Neuronal stem cell (in vitro differentiated cells): ENCODE results near the gene TNS1.

Experiments
- DNase-seq: peaks from one replicate; pipeline ENCODE4 v3.0.0-alpha.2; 2013; ENCODE audit warnings: low spot score
- H2AFZ ChIP-seq: one replicate; pipeline ENCODE4 v1.6.1; 2013; ENCODE audit warnings: mild to moderate bottlenecking, low read length, inconsistent platforms
- H2AK5ac ChIP-seq: 2 replicates; pipeline ENCODE4 v1.6.1; 2013; ENCODE audit warnings: low read depth, mild to moderate bottlenecking, inconsistent platforms, low read length, moderate library complexity, mixed read lengths
- H2BK120ac ChIP-seq: 2 replicates; pipeline ENCODE4 v1.6.1; 2013; ENCODE audit warnings: low read depth, mild to moderate bottlenecking, inconsistent platforms, low read length, moderate library complexity, mixed read lengths
- H2BK12ac ChIP-seq: one replicate; pipeline ENCODE4 v1.6.1; 2013; ENCODE audit warnings: low read length, inconsistent platforms
- H2BK15ac ChIP-seq: 2 replicates; pipeline ENCODE4 v1.6.1; 2013; ENCODE audit warnings: mild to moderate bottlenecking, low read length, inconsistent platforms, mixed read lengths
- H2BK5ac ChIP-seq: one replicate; pipeline ENCODE4 v1.6.1; 2013; ENCODE audit warnings: inconsistent platforms, mild to moderate bottlenecking, low read length, moderate library complexity
- H3K14ac ChIP-seq: one replicate; pipeline ENCODE4 v1.6.1; 2013; ENCODE audit warnings: low read length, inconsistent platforms
- H3K18ac ChIP-seq: 2 replicates; pipeline ENCODE4 v1.6.1; 2013; ENCODE audit warnings: low read length, inconsistent platforms
- H3K23ac ChIP-seq: 2 replicates; pipeline ENCODE4 v1.6.1; 2013; ENCODE audit warnings: low read depth, mild to moderate bottlenecking, mixed read lengths, low read length, inconsistent platforms; ENCODE audit not compliant: poor library complexity
- H3K27ac ChIP-seq: replicated peaks from 3 replicates; pipeline ENCODE4 v1.5.1; 2013; ENCODE audit warnings: low read length, inconsistent platforms
- H3K27me3 ChIP-seq, 3 experiments: 2 replicates each; pipeline ENCODE4 v1.6.1; 2013; ENCODE audit warnings: low read length in 3 of 3, mild to moderate bottlenecking in 2 of 3, inconsistent platforms in 1 of 3, low read depth in 1 of 3, mixed read lengths in 1 of 3, moderate library complexity in 1 of 3; ENCODE audit not compliant: control insufficient read depth in 3 of 3, insufficient read depth in 3 of 3
- H3K36me3 ChIP-seq, 2 donors: replicated peaks in 1 of 2; 2 replicates each; pipeline ENCODE4 v1.6.1; 2013; ENCODE audit warnings: low read length in 2 of 2; ENCODE audit not compliant: control insufficient read depth in 2 of 2, insufficient read depth in 2 of 2
- H3K4ac ChIP-seq: 2 replicates; pipeline ENCODE4 v1.6.1; 2013; ENCODE audit warnings: inconsistent platforms, mild to moderate bottlenecking, low read length, moderate library complexity
- H3K4me1 ChIP-seq, 2 donors: 1 replicate in 1 of 2; 2 replicates in 1 of 2; pipeline ENCODE4 v1.6.1; 2013; ENCODE audit warnings: low read length in 2 of 2, low read depth in 1 of 2; ENCODE audit not compliant: control insufficient read depth in 2 of 2, insufficient read depth in 1 of 2
- H3K4me2 ChIP-seq: one replicate; pipeline ENCODE4 v1.6.1; 2013; ENCODE audit warnings: mild to moderate bottlenecking, low read length, inconsistent platforms; ENCODE audit not compliant: insufficient read depth, poor library complexity, severe bottlenecking
- H3K4me3 ChIP-seq, 2 donors: 2 replicates each; pipeline ENCODE4 v1.5.1; 2013; ENCODE audit warnings: low read length in 2 of 2, mild to moderate bottlenecking in 2 of 2, inconsistent platforms in 1 of 2, moderate library complexity in 1 of 2
- H3K79me1 ChIP-seq: one replicate; pipeline ENCODE4 v1.6.1; 2013; ENCODE audit warnings: low read depth, mild to moderate bottlenecking, inconsistent platforms, low read length, moderate library complexity
- H3K9ac ChIP-seq: one replicate; pipeline ENCODE4 v1.6.1; 2013; ENCODE audit warnings: mild to moderate bottlenecking, low read depth, low read length, inconsistent platforms; ENCODE audit not compliant: poor library complexity
- H3K9me3 ChIP-seq, 2 donors: replicated peaks in 1 of 2; 2 replicates each; pipeline versions ENCODE3 to v1.6.1; 2013; ENCODE audit warnings: low read length in 2 of 2, mild to moderate bottlenecking in 2 of 2, inconsistent platforms in 1 of 2, low read depth in 1 of 2, mixed read lengths in 1 of 2, moderate library complexity in 1 of 2; ENCODE audit not compliant: control insufficient read depth in 2 of 2, insufficient read depth in 1 of 2
- H4K8ac ChIP-seq: one replicate; pipeline ENCODE4 v1.6.1; 2013; ENCODE audit warnings: low read depth, mild to moderate bottlenecking, inconsistent platforms, low read length, moderate library complexity
- H4K91ac ChIP-seq: one replicate; pipeline ENCODE4 v1.6.1; 2013; ENCODE audit warnings: low read length, low read depth, mild to moderate bottlenecking, inconsistent platforms; ENCODE audit not compliant: poor library complexity
- WGBS, 2 donors: extraction: QIAGEN DNeasy Blood & Tissue Kit; methylation state at CpG; one replicate each; pipeline ENCODE4 v1.1.7; 2013; ENCODE audit warnings: missing lambda C conversion rate in 2 of 2, mixed read lengths in 1 of 2; ENCODE audit not compliant: insufficient read length in 2 of 2, insufficient replicate concordance in 1 of 2; ENCODE audit errors: extremely low coverage in 2 of 2; 5-methylcytosine and 5-hydroxymethylcytosine counted together

TNS1 gene

GRCh38 chr2:217960351-217960750 is 42.4 kb downstream of the TNS1 start:
- no peaks in the 10 kb centered on the region for H3K27me3 ChIP-seq
- no peak overlapping the region for H3K9ac ChIP-seq
- no peak overlapping the region for H3K14ac ChIP-seq
- no peak overlapping the region for H2BK15ac ChIP-seq
- H3K4me1 ChIP-seq, result peaks cover 2 to 23% of the 10 kb centered on the region in 2 donors
- no peaks in the 10 kb centered on the region for H3K79me1 ChIP-seq
- H2BK5ac ChIP-seq, result no peak overlapping the region
- no CpG with 5 or more reads among the region's 4 CpGs for WGBS, 2 donors
- H3K4me3 ChIP-seq, result no peak overlapping the region
- no peaks in the 10 kb centered on the region for H3K9me3 ChIP-seq
- no peaks in the 10 kb centered on the region for H3K36me3 ChIP-seq
- H2BK12ac ChIP-seq, result peak overlapping the region; percentile 0
- H3K18ac ChIP-seq, result peak overlapping the region; percentile 76
- no peak overlapping the region for H3K4me2 ChIP-seq
- no peak overlapping the region for H4K8ac ChIP-seq
- no peak overlapping the region for H3K27ac ChIP-seq
- no peak overlapping the region for H3K23ac ChIP-seq
- no peak for DNase-seq
- no peak overlapping the region for H4K91ac ChIP-seq
- no peak overlapping the region for H3K4ac ChIP-seq
- H2AFZ ChIP-seq, result no peak overlapping the region
- H2BK120ac ChIP-seq, result no peak overlapping the region
- H2AK5ac ChIP-seq, result peak overlapping the region; percentile 61

DNA sequence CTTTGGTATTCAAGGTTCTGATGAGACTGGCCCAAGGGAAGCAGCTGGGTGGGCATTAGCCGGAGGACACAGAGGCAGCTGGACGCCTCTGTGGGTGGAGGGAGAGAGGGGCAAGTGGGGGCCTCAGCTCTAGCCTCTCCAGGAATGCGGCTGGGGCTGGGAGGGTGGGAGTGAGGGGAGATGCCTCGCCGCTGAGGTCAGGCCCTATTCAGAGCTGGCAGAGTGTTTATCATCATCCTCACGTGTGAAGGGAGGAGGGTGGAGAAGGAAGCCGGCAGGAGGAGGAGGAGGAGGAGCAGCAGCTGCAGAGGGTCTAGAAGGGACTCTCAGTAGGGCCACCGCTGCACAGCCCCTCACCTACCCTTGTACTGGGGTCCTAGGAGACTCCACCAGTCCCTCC is 43.1 kb downstream of the TNS1 start:
- Histone ChIP-seq H3K27ac (no peak overlapping the region), H4K8ac (no peak overlapping the region), H3K79me1 (no peaks in the 10 kb centered on the region), H3K4ac (no peak overlapping the region), H2AK5ac (peak overlapping the region; percentile 61), H3K23ac (no peak overlapping the region), H2BK12ac (no peak overlapping the region), H3K27me3 (no peaks in the 10 kb centered on the region), H4K91ac (no peak overlapping the region), H2BK5ac (no peak overlapping the region), H3K36me3 (no peaks in the 10 kb centered on the region), H3K14ac (no peak overlapping the region), H2BK15ac (no peak overlapping the region), H3K18ac (no peak overlapping the region), H3K9ac (no peak overlapping the region), H2BK120ac (no peak overlapping the region), H3K4me1 (peaks cover 2 to 18% of the 10 kb centered on the region in 2 donors), H3K4me2 (no peak overlapping the region), H3K4me3 (no peak overlapping the region), H2AFZ (no peak overlapping the region), H3K9me3 (no peaks in the 10 kb centered on the region)
- WGBS, 2 donors, result no CpG with 5 or more reads among the region's 8 CpGs
- DNase-seq, result no peak

- no peak overlapping the region for H3K14ac ChIP-seq
- no peak overlapping the region for H3K27ac ChIP-seq
- H2AK5ac ChIP-seq, result peak overlapping the region; percentile 67
- no peak overlapping the region for H2BK5ac ChIP-seq
- H3K27me3 ChIP-seq, result no peaks in the 10 kb centered on the region
- H3K4me1 ChIP-seq, result peaks cover 2 to 16% of the 10 kb centered on the region in 2 donors
- no peak for DNase-seq
- H2AFZ ChIP-seq, result no peak overlapping the region
- no peak overlapping the region for H3K4ac ChIP-seq
- no peak overlapping the region for H2BK120ac ChIP-seq
- H3K4me2 ChIP-seq, result no peak overlapping the region
- H3K36me3 ChIP-seq, result no peaks in the 10 kb centered on the region
- peak overlapping the region; percentile 2 for H3K18ac ChIP-seq
- H3K79me1 ChIP-seq, result no peaks in the 10 kb centered on the region
- H3K9me3 ChIP-seq, result no peaks in the 10 kb centered on the region
- H4K91ac ChIP-seq, result no peak overlapping the region
- H2BK15ac ChIP-seq, result no peak overlapping the region
- H3K4me3 ChIP-seq, result no peak overlapping the region
- no peak overlapping the region for H3K9ac ChIP-seq
- H4K8ac ChIP-seq, result no peak overlapping the region
- WGBS, 2 donors, result no CpG with 5 or more reads among the region's 3 CpGs
- H2BK12ac ChIP-seq, result no peak overlapping the region
- no peak overlapping the region for H3K23ac ChIP-seq
Observed at GRCh38 chr2:217958884-217959225, 43.9 kb downstream of the TNS1 start.

GRCh38 chr2:217958206-217958883 is 44.5 kb downstream of the TNS1 start:
- Histone ChIP-seq H2BK5ac (no peak overlapping the region), H4K91ac (no peak overlapping the region), H3K9me3 (no peaks in the 10 kb centered on the region), H2AFZ (no peak overlapping the region), H2AK5ac (peak overlapping the region; percentile 67), H3K36me3 (no peaks in the 10 kb centered on the region), H3K18ac (peak overlapping the region; percentile 78), H3K4me2 (no peak overlapping the region), H3K4me1 (peaks cover 2 to 16% of the 10 kb centered on the region in 2 donors), H3K27ac (no peak overlapping the region), H2BK12ac (peak overlapping the region; percentile 80), H3K4ac (no peak overlapping the region), H3K79me1 (no peaks in the 10 kb centered on the region), H3K14ac (no peak overlapping the region), H4K8ac (no peak overlapping the region), H3K23ac (peak overlapping the region; percentile 83), H2BK15ac (peak overlapping the region; percentile 56), H3K9ac (no peak overlapping the region), H3K4me3 (peak overlapping the region in 1 of 2 donors; percentile 57), H3K27me3 (no peaks in the 10 kb centered on the region), H2BK120ac (no peak overlapping the region)
- no peak for DNase-seq
- WGBS, 2 donors, result no CpG with 5 or more reads among the region's 16 CpGs
